ENCODE results near the gene CCDC27.

The CCDC27 gene

GRCh38 chr1:3708791-3709190, 43.5 kb upstream of the CCDC27 start:
- Histone ChIP-seq H3K79me2 (no peaks in the 10 kb centered on the region), H3K4me1 (no peaks in the 10 kb centered on the region), H3K36me3 (ENCODE audit: control insufficient read depth, insufficient read depth, low read length) (no peaks in the 10 kb centered on the region), H3K27me3 (ENCODE audit: control insufficient read depth, insufficient read depth, low read length) (no peaks in the 10 kb centered on the region), H3K9ac (no peak overlapping the region), H3K27ac (no peak overlapping the region), H3K4me3 (ENCODE audit: low read depth, low read length) (no peak overlapping the region), H3K4me2 (ENCODE audit: low read length) (no peak overlapping the region), H2AFZ (no peak overlapping the region), H3K9me3 (ENCODE audit: control insufficient read depth, low read length) (no peaks in the 10 kb centered on the region)
- no peak for TF ChIP-seq CTCF (IDR thresholded peaks at IDR 0.05)

- Histone ChIP-seq H3K4me3 (ENCODE audit: low read depth, low read length) (no peak overlapping the region), H3K79me2 (no peaks in the 10 kb centered on the region), H3K9me3 (ENCODE audit: control insufficient read depth, low read length) (no peaks in the 10 kb centered on the region), H3K4me1 (no peaks in the 10 kb centered on the region), H3K4me2 (ENCODE audit: low read length) (no peak overlapping the region), H3K36me3 (ENCODE audit: control insufficient read depth, insufficient read depth, low read length) (no peaks in the 10 kb centered on the region), H3K27me3 (ENCODE audit: control insufficient read depth, insufficient read depth, low read length) (no peaks in the 10 kb centered on the region), H2AFZ (no peak overlapping the region), H3K27ac (no peak overlapping the region), H3K9ac (no peak overlapping the region)
- no peak for TF ChIP-seq CTCF (IDR thresholded peaks at IDR 0.05)
Measured at GRCh38 chr1:3710251-3710650, 42.0 kb upstream of the CCDC27 start.

- Histone ChIP-seq H2AFZ (no peak overlapping the region), H3K9ac (no peak overlapping the region), H3K27ac (no peak overlapping the region), H3K9me3 (ENCODE audit: control insufficient read depth, low read length) (no peaks in the 10 kb centered on the region), H3K27me3 (ENCODE audit: control insufficient read depth, insufficient read depth, low read length) (no peaks in the 10 kb centered on the region), H3K4me1 (no peaks in the 10 kb centered on the region), H3K79me2 (no peaks in the 10 kb centered on the region), H3K4me3 (ENCODE audit: low read depth, low read length) (no peak overlapping the region), H3K36me3 (ENCODE audit: control insufficient read depth, insufficient read depth, low read length) (no peaks in the 10 kb centered on the region), H3K4me2 (ENCODE audit: low read length) (no peak overlapping the region)
- no peak for TF ChIP-seq CTCF (IDR thresholded peaks at IDR 0.05)
Measured at GRCh38 chr1:3711381-3711779, 40.9 kb upstream of the CCDC27 start.

- H3K79me2 ChIP-seq = no peaks in the 10 kb centered on the region
- H3K9ac ChIP-seq = no peak overlapping the region
- no peak for TF ChIP-seq CTCF (IDR thresholded peaks at IDR 0.05)
- H3K9me3 ChIP-seq (ENCODE audit: control insufficient read depth, low read length) = no peaks in the 10 kb centered on the region
- no peak overlapping the region for H3K4me3 ChIP-seq (ENCODE audit: low read depth, low read length)
- H3K4me2 ChIP-seq (ENCODE audit: low read length) = no peak overlapping the region
- H2AFZ ChIP-seq = no peak overlapping the region
- H3K36me3 ChIP-seq (ENCODE audit: control insufficient read depth, insufficient read depth, low read length) = no peaks in the 10 kb centered on the region
- H3K4me1 ChIP-seq = no peaks in the 10 kb centered on the region
- H3K27me3 ChIP-seq (ENCODE audit: control insufficient read depth, insufficient read depth, low read length) = no peaks in the 10 kb centered on the region
- H3K27ac ChIP-seq = no peak overlapping the region
Measured at GRCh38 chr1:3711780-3712451, 40.3 kb upstream of the CCDC27 start.
